ENCODE data around the gene AGER. TPM values are rescaled to one million over a fixed set of nuclear protein-coding genes. Genes with fewer than 3 reads are reported as not detected.
"Not testable (repeated sequence)": the region's sequence is repeated elsewhere in the genome, so short reads cannot be mapped to it uniquely, and the experiment has no call there.

The AGER gene
- polyA plus RNA-seq, 2 of the 4 experiments (the other 2 are of a cell fraction): 1.6 to 2.4 TPM

- DNase-seq (ENCODE audit: low read depth in 1 of 2, low spot score in 1 of 2): no peak
- Histone ChIP-seq H3K9me3 (no peaks in the 10 kb centered on the region), H3K27ac (peak overlapping the region; percentile 99 to 100), H3K4me2 (peak overlapping the region; percentile 99), H3K4me1 (peaks cover 38% of the 10 kb centered on the region), H3K4me3 (peak overlapping the region; percentile 94)
- TF ChIP-seq CHD2 (IDR thresholded peaks at IDR 0.05; ENCODE audit: low read length, partially characterized antibody) (no peak), MAZ (IDR thresholded peaks at IDR 0.05; ENCODE audit: borderline replicate concordance, low read depth, low read length) (no peak), BCL3 (IDR thresholded peaks at IDR 0.05) (no peak), ZFP36 (IDR thresholded peaks at IDR 0.05; ENCODE audit: borderline replicate concordance, partially characterized antibody) (no peak), HDAC2 (IDR thresholded peaks at IDR 0.05) (no peak), HOXB13 (CRISPR knock-in tag; IDR thresholded peaks at IDR 0.05; ENCODE audit: low read depth) (no peak), ZNF302 (CRISPR knock-in tag; IDR thresholded peaks at IDR 0.05) (no peak), ZSCAN20 (CRISPR knock-in tag; IDR thresholded peaks at IDR 0.05) (no peak), PBX3 (IDR thresholded peaks at IDR 0.05) (no peak), FOSL2 (IDR thresholded peaks at IDR 0.05) (no peak), FOSL2 (CRISPR knock-in tag; IDR thresholded peaks at IDR 0.05) (no peak), JUNB (IDR thresholded peaks at IDR 0.05) (no peak), MAFK (IDR thresholded peaks at IDR 0.05; ENCODE audit: partially characterized antibody) (no peak), CEBPB (IDR thresholded peaks at IDR 0.05) (no peak), CHD4 (IDR thresholded peaks at IDR 0.05; ENCODE audit: borderline replicate concordance) (no peak), TFCP2L1 (CRISPR knock-in tag; IDR thresholded peaks at IDR 0.05) (no peak), EHMT2 (IDR thresholded peaks at IDR 0.05; ENCODE audit: low read depth) (no peak), EP300 (IDR thresholded peaks at IDR 0.05) (no peak), HOXB5 (CRISPR knock-in tag; IDR thresholded peaks at IDR 0.05) (no peak), USF2 (IDR thresholded peaks at IDR 0.05) (no peak), E2F6 (IDR thresholded peaks at IDR 0.05; ENCODE audit: borderline replicate concordance, low read depth) (no peak)
- no peak for FAIRE-seq
- CTCF ChIA-PET: interaction anchor here (1.4 kb wide), 1 partner anchor 10 kb away, joined by 6 read pairs; no protein-coding TSS in a partner anchor
- POLR2A ChIA-PET: interaction anchor here (1.1 kb wide), 1 partner anchor 12 kb away, joined by 3 read pairs; no protein-coding TSS in a partner anchor
- 18% methylated on average over 6 of the region's 10 CpGs for WGBS (ENCODE audit: missing lambda C conversion rate)
- ATAC-seq: peak in 1 of 2 experiments; percentile 5; a peak in 2 of 6 replicates
These were observed 5.2 kb upstream of the AGER start for GRCh38 chr6:32189069-32189741.

GRCh38 chr6:32188381-32189068 lies 4.5 kb upstream of the AGER start:
- no peak for DNase-seq (ENCODE audit: low read depth in 1 of 2, low spot score in 1 of 2)
- no peak for ATAC-seq
- FAIRE-seq: no peak
- TF ChIP-seq CBX2 (IDR thresholded peaks at IDR 0.05; ENCODE audit: borderline replicate concordance, low read depth) (no peak), RFX5 (IDR thresholded peaks at IDR 0.05) (no peak), ZFP36 (IDR thresholded peaks at IDR 0.05; ENCODE audit: borderline replicate concordance, partially characterized antibody) (no peak), HEYL (CRISPR knock-in tag; IDR thresholded peaks at IDR 0.05) (no peak), EHMT2 (IDR thresholded peaks at IDR 0.05; ENCODE audit: low read depth) (no peak), RNF2 (IDR thresholded peaks at IDR 0.05; ENCODE audit: borderline replicate concordance, low read depth) (no peak)
- no peaks in the 10 kb centered on the region for H3K9me3 ChIP-seq
- peak overlapping the region; percentile 99 for H3K4me2 ChIP-seq
- peak overlapping the region; percentile 94 for H3K4me3 ChIP-seq
- H3K27ac ChIP-seq: peak overlapping the region; percentile 99 to 100
- POLR2A ChIA-PET: interaction anchor here (1.1 kb wide), 1 partner anchor 11 kb away, joined by 3 read pairs; no protein-coding TSS in a partner anchor
- peaks cover 43% of the 10 kb centered on the region for H3K4me1 ChIP-seq
- CTCF ChIA-PET: interaction anchor here (1.4 kb wide), 1 partner anchor 9 kb away, joined by 6 read pairs; no protein-coding TSS in a partner anchor
- 65% methylated on average over 8 of the region's 13 CpGs for WGBS (ENCODE audit: missing lambda C conversion rate)

- not testable (repeated sequence) for ATAC-seq; H3K4me3 ChIP-seq; DNase-seq (ENCODE audit: low read depth in 1 of 2, low spot score in 1 of 2); FAIRE-seq; H3K9me3 ChIP-seq; H3K27ac ChIP-seq
- POLR2A ChIA-PET: interaction anchor here (1.1 kb wide), 1 partner anchor 10 kb away, joined by 3 read pairs; no protein-coding TSS in a partner anchor
- Histone ChIP-seq H3K4me1 (peaks cover 43% of the 10 kb centered on the region), H3K4me2 (peak overlapping the region; percentile 99; the same call in 2 of the 3 replicates)
- CTCF ChIA-PET: interaction anchor here (0.8 to 1.4 kb wide), 2 partner anchors 8 to 9 kb away, joined by 3 to 6 read pairs; no protein-coding TSS in a partner anchor
- 89% methylated on average over 7 of the region's 18 CpGs for WGBS (ENCODE audit: missing lambda C conversion rate)
These were observed 3.8 kb upstream of the AGER start for GRCh38 chr6:32187725-32188380.

Measured in A549 (cell line).